Pulmonary artery endothelial cell (primary cell): ENCODE results near the gene UBE2D4. TPM values are rescaled to one million over a fixed set of nuclear protein-coding genes. Genes with fewer than 3 reads are reported as not detected.
"Not testable (repeated sequence)": the region's sequence is repeated elsewhere in the genome, so short reads cannot be mapped to it uniquely, and the experiment has no call there.

ENCODE experiments used
- DNase-seq: peaks from one replicate; pipeline ENCODE4 v3.0.0-alpha.2; 2011; ENCODE audit warnings: low read depth, low spot score
- total RNA-seq: library from RNA; depleted of rRNA; stranded (reverse); fragments of >200 nt; gene quantifications from 2 replicates; pipeline ENCODE4 v1.2.3, GENCODE V29; 2014

UBE2D4 gene
- 8.0 and 9.4 TPM in 2 replicates for total RNA-seq

DNA sequence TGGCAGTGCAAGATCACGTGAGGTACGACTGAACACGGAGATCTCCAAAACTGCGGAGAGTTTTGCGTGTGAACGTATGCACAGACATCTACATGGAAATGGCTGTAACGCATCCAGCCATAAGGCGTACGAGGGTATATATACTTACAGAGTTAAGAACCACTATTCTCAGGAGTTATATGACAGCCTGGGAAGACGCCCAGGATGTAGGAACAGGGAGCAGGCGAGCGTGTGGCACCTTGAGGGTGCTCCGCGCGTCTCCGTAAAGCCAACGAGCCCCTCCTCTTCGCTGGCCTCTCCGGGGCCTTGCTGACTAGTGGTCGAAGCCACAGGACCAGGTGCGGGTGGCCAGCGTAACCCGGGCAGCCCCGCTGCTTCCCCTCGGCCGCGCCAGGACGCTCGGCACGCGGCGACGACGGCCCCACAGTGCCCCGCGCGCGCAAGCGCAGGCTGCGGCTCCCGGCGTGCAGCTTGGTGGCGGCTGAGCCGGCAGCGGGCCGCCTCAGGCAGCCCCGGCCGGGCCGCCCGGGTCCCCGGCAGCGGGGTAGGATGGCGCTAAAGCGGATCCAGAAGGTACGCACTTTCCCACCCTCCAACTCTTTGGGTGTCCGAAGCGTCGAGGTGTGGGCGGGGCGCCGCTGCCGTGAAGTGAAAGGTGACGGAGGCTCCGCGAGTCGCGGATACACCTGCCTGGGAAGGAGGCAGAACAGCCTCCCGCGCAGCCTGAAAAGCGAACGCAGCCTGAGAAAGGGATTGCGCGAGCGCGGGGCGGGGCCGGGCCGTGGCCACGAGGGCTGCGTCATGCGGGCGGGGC is at the start of gene UBE2D4:
UBE2D4 (plus strand) TSS at position 453 of the 814 bp plus-strand sequence; CDS start at position 550, 97 bp downstream.
- peak; percentile 19 for DNase-seq

- DNase-seq, result no peak
These were observed 49.1 kb upstream of the UBE2D4 start for GRCh38 chr7:43876976-43877745.

DNA sequence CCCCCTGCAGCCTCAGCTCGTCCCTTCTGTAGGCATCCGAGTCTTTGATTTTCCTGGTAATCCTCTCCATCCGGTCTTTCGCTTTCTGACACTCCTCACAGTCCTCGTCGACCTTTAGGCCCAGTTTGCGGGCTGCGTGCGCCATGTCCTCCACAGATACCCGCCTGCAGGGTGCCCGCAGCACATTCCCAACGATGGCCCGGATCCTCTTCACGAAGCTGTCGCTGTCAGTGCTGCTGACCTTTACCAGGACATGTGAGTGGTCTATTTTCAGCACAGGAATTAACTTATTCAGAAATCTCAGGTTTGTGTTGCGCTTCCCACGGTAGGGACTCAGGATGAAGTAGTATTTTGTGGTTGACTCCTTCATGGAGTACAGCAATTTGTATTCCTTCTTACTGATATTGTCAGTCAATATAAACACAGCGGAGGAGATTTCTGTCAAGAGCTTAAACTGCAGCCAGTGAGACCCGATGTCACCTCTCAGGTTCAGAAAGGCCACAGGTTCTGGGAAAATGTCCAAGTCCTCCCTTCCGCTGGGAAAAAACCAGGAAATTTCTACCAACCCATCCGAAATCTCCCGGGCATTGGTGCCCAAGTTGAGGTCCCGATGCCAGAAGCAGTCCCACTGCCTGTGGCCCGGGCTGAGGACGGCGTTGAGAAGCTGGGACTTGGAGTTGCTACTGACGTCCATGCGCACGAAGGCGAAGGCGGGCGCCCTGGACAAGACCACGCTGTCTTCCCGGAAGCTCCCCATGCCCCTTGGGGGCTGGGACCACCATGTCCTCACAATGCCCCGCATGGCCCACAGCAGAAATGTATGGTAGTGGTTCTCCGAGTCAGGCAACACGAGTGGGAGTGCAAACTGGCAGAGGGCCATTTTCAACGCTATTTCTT is 48.0 kb upstream of the UBE2D4 start:
- DNase-seq, result no peak

- DNase-seq, result peak; percentile 55
These were observed 47.4 kb upstream of the UBE2D4 start for GRCh38 chr7:43878867-43879266.

- DNase-seq, result peak; percentile 65
These were observed 46.8 kb upstream of the UBE2D4 start for GRCh38 chr7:43879477-43879876.

DNA sequence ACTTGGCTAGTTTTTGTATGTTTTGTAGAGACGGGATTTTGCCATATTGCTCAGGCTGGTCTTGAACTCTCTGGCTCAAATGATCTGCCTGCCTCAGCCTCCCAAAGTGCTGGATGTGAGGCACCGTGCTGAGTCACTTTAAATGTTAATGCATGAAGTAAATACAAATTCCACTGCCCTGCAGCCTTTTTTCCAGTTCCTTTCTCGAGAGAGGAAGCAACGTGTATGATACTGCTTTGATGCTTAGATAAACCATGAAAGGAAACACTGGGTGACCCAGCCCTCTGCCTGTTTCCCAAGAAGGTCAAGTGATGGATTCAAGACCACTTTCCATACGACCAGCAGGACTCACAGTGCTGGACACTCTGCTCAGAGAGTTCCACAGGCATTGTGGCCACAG is 45.6 kb upstream of the UBE2D4 start:
- peak; percentile 27 for DNase-seq

DNA sequence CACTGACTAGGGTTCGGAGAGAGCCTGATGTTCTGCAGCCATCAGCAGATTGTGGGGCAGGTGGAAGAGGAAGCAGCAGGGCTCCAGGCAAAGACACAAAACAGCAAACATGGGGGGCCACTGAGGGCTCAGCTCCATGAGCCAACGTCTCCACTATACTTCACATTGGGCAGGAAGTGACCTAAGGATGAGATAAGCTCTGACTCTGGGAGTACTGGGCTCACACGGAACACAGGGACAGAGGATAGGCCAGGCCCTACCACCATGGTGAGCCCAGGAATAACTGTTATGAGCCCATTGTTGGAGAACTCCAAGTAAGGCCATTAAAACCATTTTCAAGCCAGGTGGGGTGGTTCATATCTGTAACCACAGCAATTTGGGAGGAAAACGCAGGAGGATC is 42.0 kb upstream of the UBE2D4 start:
- DNase-seq, result no peak

- no peak for DNase-seq
These were observed 41.6 kb upstream of the UBE2D4 start for GRCh38 chr7:43884617-43885016.

DNA sequence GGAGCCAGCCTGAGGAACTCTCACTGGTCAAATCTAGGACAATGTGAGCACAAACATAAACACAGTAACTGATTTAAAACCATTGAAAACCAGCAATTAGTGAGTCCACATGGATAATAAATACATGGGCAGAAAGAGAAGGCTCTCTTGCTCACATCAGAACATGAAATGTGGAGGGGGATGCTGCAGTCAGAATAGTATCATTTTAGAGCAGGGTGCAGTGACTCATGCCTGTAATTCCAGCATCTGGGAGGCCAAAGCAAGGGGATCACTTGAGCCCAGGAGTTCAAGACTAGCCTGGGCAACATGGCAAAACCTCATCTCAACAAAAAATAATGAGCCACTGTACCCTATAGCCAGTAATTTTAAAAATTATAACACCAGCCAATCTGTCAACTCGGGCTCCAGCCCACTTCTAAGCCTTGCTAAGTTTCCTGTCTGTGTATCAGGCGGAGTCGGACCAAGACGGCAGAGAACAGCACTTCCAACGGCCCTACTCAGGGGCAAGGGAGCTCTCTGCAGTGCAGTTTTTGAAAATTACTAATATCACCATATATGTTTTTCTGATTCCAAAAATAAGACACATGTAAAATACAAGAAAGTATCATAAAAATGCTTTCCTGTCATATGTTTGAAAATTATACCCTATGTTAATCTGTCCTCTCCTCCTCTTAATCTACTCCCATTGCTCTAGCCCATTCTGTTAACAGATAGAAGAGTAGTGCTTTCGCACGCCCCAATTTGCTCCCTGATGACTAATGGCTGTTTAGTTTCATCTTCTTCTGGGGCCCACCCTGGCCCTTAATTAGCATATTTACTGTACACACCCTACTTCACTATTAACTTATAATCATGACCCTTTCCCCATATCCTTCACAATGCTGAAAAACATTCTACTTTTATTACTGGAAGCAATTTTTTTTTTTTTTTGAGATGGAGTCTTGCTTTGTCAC is 37.0 kb upstream of the UBE2D4 start:
- DNase-seq, result no peak

DNA sequence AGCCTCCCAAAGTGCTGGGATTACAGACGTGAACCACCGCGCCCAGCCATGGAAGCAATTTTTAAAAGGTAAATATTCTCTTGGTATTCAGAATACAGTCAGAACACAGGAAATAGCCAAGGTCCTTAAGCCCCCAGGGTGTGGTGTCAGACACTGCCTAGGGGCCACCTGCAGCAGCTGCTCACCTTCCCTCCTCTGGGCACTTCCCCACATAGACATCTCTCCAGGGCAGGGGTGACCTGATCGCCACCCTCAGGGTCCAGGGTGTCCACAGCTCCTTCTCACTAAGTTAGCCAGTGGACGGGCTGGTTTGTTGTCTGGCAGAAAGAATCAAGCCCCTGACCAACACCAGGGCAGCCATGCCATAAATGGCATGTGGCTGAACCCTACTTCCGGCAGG is 35.8 kb upstream of the UBE2D4 start:
- DNase-seq, result no peak

- DNase-seq, result no peak
These were observed 34.9 kb upstream of the UBE2D4 start for GRCh38 chr7:43891069-43891955.

DNA sequence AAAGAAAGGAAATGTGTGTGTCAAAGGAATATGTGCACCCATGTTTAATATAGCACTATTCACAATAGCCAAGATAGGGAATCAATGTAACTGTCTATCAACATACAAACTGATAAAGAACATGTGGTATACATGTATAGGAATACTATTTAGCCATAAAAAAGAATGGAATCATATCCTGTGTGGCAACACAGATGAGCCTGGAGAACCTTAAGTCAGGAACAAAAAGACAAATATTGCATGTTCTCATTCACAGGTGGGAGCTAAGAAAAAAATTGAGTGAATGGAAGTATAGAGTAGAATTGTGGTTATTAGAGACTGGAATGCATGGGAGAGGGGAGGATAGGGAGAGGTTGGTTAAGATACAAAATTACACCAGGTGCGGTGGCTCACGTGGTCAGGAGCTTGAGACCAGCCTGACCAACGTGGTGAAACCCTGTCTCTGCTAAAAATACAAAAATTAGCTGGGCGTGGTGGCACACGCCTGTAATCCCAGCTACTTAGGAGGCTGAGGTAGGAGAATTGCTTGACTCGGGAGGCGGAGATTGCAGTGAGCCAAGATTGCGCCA is 30.3 kb upstream of the UBE2D4 start:
- no peak for DNase-seq

DNA sequence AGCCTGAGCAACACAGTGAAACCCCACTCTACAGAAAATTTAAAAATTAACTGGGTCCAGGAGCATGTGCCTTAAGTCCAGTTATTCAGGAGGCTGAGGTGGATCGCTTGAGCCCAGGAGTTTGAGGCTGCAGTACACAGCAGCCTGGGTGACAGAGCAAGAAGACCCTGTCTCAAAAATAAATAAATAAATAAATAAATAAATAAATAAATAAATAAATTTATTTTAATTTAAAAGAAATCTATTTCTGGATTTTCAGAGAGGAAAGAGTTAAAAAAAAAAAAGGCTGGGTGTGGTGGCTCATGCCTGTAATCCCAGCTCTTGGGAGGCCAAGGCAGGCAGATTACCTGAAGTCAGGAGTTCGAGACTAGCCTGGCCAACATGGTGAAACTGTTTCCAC is 27.7 kb upstream of the UBE2D4 start:
- not testable (repeated sequence) for DNase-seq

GRCh38 chr7:43902542-43903054 is 23.6 kb upstream of the UBE2D4 start:
- no peak for DNase-seq

DNA sequence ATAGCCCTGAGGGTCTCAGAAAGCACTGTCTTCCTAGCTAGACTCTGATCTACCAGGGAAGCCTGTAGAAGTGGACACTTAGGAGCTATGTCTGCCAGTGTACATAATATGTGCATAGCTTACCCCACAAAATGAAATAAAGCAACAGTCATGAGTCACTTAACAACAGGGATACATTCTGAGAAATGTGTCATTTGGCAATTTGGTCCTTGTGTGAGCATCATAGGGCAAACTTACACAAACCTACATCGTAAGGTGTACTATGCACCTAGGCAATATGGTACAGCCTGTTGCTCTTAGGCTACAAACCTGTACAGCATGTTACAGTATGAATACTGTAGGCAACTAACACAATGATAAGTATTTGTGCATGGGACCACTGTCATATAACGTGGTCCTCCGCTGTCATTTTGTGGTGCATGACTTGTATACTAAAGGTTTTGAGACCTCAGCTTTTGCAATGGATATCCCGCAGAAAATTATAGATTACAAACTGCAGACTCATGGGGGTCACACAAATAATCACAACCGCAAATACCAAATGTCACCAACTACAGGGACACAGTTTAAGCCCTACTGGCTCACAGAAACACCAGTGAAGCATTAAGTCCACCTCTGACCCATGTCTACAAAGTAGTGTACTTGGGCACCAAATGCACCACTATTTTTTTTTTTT is 21.6 kb upstream of the UBE2D4 start:
- no peak for DNase-seq

- DNase-seq, result no peak
These were observed 20.9 kb upstream of the UBE2D4 start for GRCh38 chr7:43905209-43905946.

DNA sequence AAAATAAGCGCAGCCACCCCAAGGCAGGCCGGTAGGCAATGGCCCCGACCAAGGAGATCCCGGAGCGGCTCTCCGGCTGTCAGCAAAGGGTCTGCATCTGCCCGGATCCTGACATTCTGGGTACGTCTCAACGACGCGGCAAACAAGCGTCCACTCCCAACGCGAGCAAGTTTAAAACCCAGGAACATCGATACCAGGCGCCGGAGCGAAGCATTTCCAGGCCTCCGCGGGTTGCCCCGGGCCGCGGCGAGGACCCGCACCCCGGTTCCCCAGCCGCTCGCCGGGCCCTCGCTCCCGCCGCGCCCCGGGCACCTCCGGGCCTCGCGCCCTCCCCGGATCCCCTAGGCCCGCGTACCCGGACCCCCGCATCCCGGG is 20.3 kb upstream of the UBE2D4 start:
- no peak for DNase-seq
